Neural progenitor cell (in vitro differentiated cells): Measurements from ENCODE around the gene EML5.

Source experiments
- EZH2 ChIP-seq: fragments of 200-600 bp; sonication (generic); IDR thresholded peaks from 2 replicates; pipeline ENCODE4 v1.6.1; 2017; ENCODE audit warnings: antibody characterized with exemption, mild to moderate bottlenecking, moderate library complexity
- EZH2phosphoT487 ChIP-seq: fragments of 200-600 bp; sonication (generic); IDR thresholded peaks from 2 replicates; pipeline ENCODE4 v1.6.1; 2017; ENCODE audit warnings: antibody characterized with exemption
- TF ChIP-seq, protein P1 (sequence below): fragments of 200-600 bp; sonication (generic); IDR thresholded peaks from 2 replicates; pipeline ENCODE4 v1.5.1; 2017; ENCODE audit warnings: antibody characterized with exemption, mild to moderate bottlenecking

DNA sequence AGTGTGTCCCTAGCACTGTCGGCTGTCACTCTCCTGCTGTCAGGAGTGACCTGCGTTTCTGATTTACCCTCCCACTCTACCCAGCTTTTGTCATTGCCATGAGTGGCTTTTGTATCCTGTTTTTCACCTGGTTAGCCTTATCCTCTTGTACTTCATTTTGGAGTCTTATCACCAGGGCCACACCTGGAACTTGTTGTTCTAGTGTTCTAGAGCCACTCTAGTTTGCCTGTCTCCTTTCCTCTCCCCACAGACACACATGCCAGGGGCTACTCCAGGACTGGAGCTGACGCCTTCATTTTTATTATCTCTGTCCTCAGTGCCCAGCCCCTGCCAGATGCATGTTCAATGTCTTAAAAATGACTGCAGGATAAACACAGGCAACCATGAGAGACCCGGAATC, 195.7 kb downstream of the EML5 start:
- TF ChIP-seq, protein P1, sequence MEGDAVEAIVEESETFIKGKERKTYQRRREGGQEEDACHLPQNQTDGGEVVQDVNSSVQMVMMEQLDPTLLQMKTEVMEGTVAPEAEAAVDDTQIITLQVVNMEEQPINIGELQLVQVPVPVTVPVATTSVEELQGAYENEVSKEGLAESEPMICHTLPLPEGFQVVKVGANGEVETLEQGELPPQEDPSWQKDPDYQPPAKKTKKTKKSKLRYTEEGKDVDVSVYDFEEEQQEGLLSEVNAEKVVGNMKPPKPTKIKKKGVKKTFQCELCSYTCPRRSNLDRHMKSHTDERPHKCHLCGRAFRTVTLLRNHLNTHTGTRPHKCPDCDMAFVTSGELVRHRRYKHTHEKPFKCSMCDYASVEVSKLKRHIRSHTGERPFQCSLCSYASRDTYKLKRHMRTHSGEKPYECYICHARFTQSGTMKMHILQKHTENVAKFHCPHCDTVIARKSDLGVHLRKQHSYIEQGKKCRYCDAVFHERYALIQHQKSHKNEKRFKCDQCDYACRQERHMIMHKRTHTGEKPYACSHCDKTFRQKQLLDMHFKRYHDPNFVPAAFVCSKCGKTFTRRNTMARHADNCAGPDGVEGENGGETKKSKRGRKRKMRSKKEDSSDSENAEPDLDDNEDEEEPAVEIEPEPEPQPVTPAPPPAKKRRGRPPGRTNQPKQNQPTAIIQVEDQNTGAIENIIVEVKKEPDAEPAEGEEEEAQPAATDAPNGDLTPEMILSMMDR = no peak
- TF ChIP-seq EZH2phosphoT487 = no peak
- TF ChIP-seq EZH2 = no peak
